Vagina (tissue), 2 donors: ENCODE measurements around the gene SCRT2.

Experiments used
- CTCF ChIP-seq, 3 experiments: fragments of 450-650 bp in 2 of 3; fragments of 200-600 bp in 1 of 3; sonication (generic) in 1 of 3; IDR thresholded peaks; one replicate each; pipeline ENCODE4 v1.5.1; 2017 to 2019; ENCODE audit warnings: antibody characterized with exemption in 3 of 3, mild to moderate bottlenecking in 2 of 3, moderate library complexity in 2 of 3
- POLR2A ChIP-seq, 2 donors: fragments of 450-650 bp; IDR thresholded peaks; one replicate each; pipeline ENCODE4 v1.6.1; 2017; ENCODE audit warnings: antibody characterized with exemption in 2 of 2, mild to moderate bottlenecking in 2 of 2, moderate library complexity in 2 of 2

GRCh38 chr20:723756-724155 lies 48.2 kb upstream of the SCRT2 start:
- TF ChIP-seq POLR2A (IDR thresholded peaks at IDR 0.05) (no peak), CTCF (IDR thresholded peaks at IDR 0.05) (no peak)
